GM23338 (cell line): Measurements from ENCODE around the gene ARL15. TPM values are rescaled to one million over a fixed set of nuclear protein-coding genes. Genes with fewer than 3 reads are reported as not detected.

ENCODE experiments used
- ATAC-seq: fragments of 200-7000 bp; cut with Tn5 transposase; 3 replicates; pipeline ENCODE4 v1.9.1; 2020
- DNase-seq: peaks from one replicate; pipeline ENCODE4 v3.0.0-alpha.2; 2015; ENCODE audit warnings: low spot score
- H2AFZ ChIP-seq: fragments of 200-600 bp; sonication (generic); 2 replicates; pipeline ENCODE4 v1.8.0; 2016; ENCODE audit warnings: antibody characterized with exemption, mild to moderate bottlenecking, moderate library complexity
- H3F3A ChIP-seq: fragments of 200-600 bp; sonication (generic); replicated peaks from 2 replicates; pipeline ENCODE4 v1.8.0; 2017; ENCODE audit warnings: antibody characterized with exemption, mixed run types, low read depth
- H3K27ac ChIP-seq: fragments of 200-600 bp; sonication (generic); 2 replicates; pipeline ENCODE4 v1.6.1; 2016; ENCODE audit warnings: low read depth
- H3K27me3 ChIP-seq: fragments of 200-600 bp; sonication (generic); 2 replicates; pipeline ENCODE4 v1.8.0; 2016; ENCODE audit warnings: mild to moderate bottlenecking, mixed run types, moderate library complexity; ENCODE audit not compliant: insufficient read depth
- H3K36me3 ChIP-seq: fragments of 200-600 bp; sonication (generic); 2 replicates; pipeline ENCODE4 v1.8.0; 2016; ENCODE audit warnings: mild to moderate bottlenecking; ENCODE audit not compliant: insufficient read depth
- H3K4me1 ChIP-seq: fragments of 200-600 bp; sonication (generic); 2 replicates; pipeline ENCODE4 v1.8.0; 2016; ENCODE audit warnings: mild to moderate bottlenecking, moderate library complexity; ENCODE audit not compliant: insufficient read depth
- H3K4me2 ChIP-seq: fragments of 200-600 bp; sonication (generic); 2 replicates; pipeline ENCODE4 v1.7.1; 2017; ENCODE audit warnings: mixed run types
- H3K4me3 ChIP-seq: fragments of 200-600 bp; sonication (generic); 2 replicates; pipeline ENCODE4 v1.6.1; 2016; ENCODE audit warnings: mixed run types
- H3K79me2 ChIP-seq: fragments of 200-600 bp; sonication (generic); replicated peaks from 2 replicates; pipeline ENCODE4 v1.8.0; 2017; ENCODE audit warnings: mild to moderate bottlenecking; ENCODE audit not compliant: insufficient read depth
- H3K9me2 ChIP-seq: fragments of 200-600 bp; sonication (generic); 2 replicates; pipeline ENCODE4 v1.8.0; 2017; ENCODE audit not compliant: insufficient read depth
- H4K20me1 ChIP-seq: fragments of 200-600 bp; sonication (generic); replicated peaks from 2 replicates; pipeline ENCODE4 v1.8.0; 2017; ENCODE audit warnings: mild to moderate bottlenecking; ENCODE audit not compliant: insufficient read depth
- H3K27ac Mint-ChIP-seq: 2 replicates; pipeline ENCODE4 v1.8.0; 2020; ENCODE audit warnings: inconsistent platforms, mild to moderate bottlenecking, moderate library complexity, mixed read lengths
- H3K27me3 Mint-ChIP-seq: 3 replicates; pipeline ENCODE4 v1.8.0; 2022; ENCODE audit warnings: low read depth, mild to moderate bottlenecking, moderate library complexity, mixed read lengths, inconsistent platforms; ENCODE audit not compliant: insufficient read depth, poor library complexity
- H3K36me3 Mint-ChIP-seq: 3 replicates; pipeline ENCODE4 v1.8.0; 2021; ENCODE audit warnings: low read depth, mild to moderate bottlenecking, inconsistent platforms, moderate library complexity, mixed read lengths
- H3K4me1 Mint-ChIP-seq: 3 replicates; pipeline ENCODE4 v1.8.0; 2020; ENCODE audit warnings: mild to moderate bottlenecking, inconsistent platforms, mixed read lengths
- H3K4me3 Mint-ChIP-seq: 3 replicates; pipeline ENCODE4 v1.8.0; 2021; ENCODE audit warnings: moderate library complexity, mild to moderate bottlenecking, inconsistent platforms, mixed read lengths
- H3K9me3 Mint-ChIP-seq: 3 replicates; pipeline ENCODE4 v1.8.0; 2020; ENCODE audit warnings: moderate library complexity, mild to moderate bottlenecking, inconsistent platforms, mixed read lengths
- CREB1 ChIP-seq: fragments of 250-450 bp; sonication (Bioruptor Pico); IDR thresholded peaks from 2 replicates; pipeline ENCODE4 v1.5.0; 2020; ENCODE audit warnings: low read depth, mild to moderate bottlenecking, moderate library complexity
- CTCF ChIP-seq, 2 experiments: fragments of 200-600 bp in 1 of 2; sonication (generic) in 1 of 2; conservative IDR thresholded peaks; 2 replicates each; pipeline versions ENCODE4 v1.5.1 to v1.6.1; 2016 to 2017; ENCODE audit warnings: antibody characterized with exemption in 2 of 2, low read depth in 2 of 2, mild to moderate bottlenecking in 2 of 2, moderate library complexity in 1 of 2
- ETS1 ChIP-seq: IDR thresholded peaks from 2 replicates; pipeline ENCODE4 v1.6.1; 2016; ENCODE audit warnings: antibody characterized with exemption
- EZH2 ChIP-seq: fragments of 200-600 bp; sonication (generic); IDR thresholded peaks from one replicate; pipeline ENCODE4 v1.8.0; 2017; ENCODE audit warnings: antibody characterized with exemption, mild to moderate bottlenecking, low read depth; ENCODE audit not compliant: unreplicated experiment
- EZH2phosphoT487 ChIP-seq: fragments of 200-600 bp; sonication (generic); IDR thresholded peaks from one replicate; pipeline ENCODE4 v1.8.1; 2018; ENCODE audit warnings: antibody characterized with exemption; ENCODE audit not compliant: unreplicated experiment
- JUNB ChIP-seq: IDR thresholded peaks from one replicate; pipeline ENCODE4 v1.6.1; 2016; ENCODE audit warnings: antibody characterized with exemption; ENCODE audit not compliant: unreplicated experiment
- NANOG ChIP-seq: IDR thresholded peaks from 2 replicates; pipeline ENCODE4 v1.6.1; 2016; ENCODE audit warnings: antibody characterized with exemption, borderline replicate concordance
- POLR2AphosphoS5 ChIP-seq: IDR thresholded peaks from 2 replicates; pipeline ENCODE4 v1.6.1; 2016; ENCODE audit warnings: antibody characterized with exemption, low read depth
- REST ChIP-seq: IDR thresholded peaks from one replicate; pipeline ENCODE4 v1.6.1; 2018; ENCODE audit warnings: antibody characterized with exemption; ENCODE audit not compliant: unreplicated experiment
- STAT1 ChIP-seq: IDR thresholded peaks from one replicate; pipeline ENCODE4 v1.6.1; 2016; ENCODE audit warnings: antibody characterized with exemption; ENCODE audit not compliant: unreplicated experiment
- ZNF114 ChIP-seq: fragments of 250-450 bp; sonication (Bioruptor Pico); IDR thresholded peaks from 2 replicates; pipeline ENCODE4 v1.5.0; 2020; ENCODE audit warnings: mild to moderate bottlenecking, moderate library complexity
- ZNF331 ChIP-seq: fragments of 250-450 bp; sonication (Bioruptor Pico); IDR thresholded peaks from 2 replicates; pipeline ENCODE4 v1.5.0; 2020; ENCODE audit warnings: low read depth, mild to moderate bottlenecking, moderate library complexity
- ZNF462 ChIP-seq: fragments of 250-450 bp; sonication (Bioruptor Pico); IDR thresholded peaks from 2 replicates; pipeline ENCODE4 v1.5.0; 2020; ENCODE audit warnings: mild to moderate bottlenecking, moderate library complexity
- polyA plus RNA-seq: library from polyadenylated mRNA; unstranded; fragments of >200 nt; fragmentation: Nextera tagmentation; extraction: Ambion mirVana; gene quantifications from 2 replicates; pipeline ENCODE4 v1.2.1, GENCODE V29; 2016
- total RNA-seq: library from RNA; depleted of rRNA; stranded (reverse); fragments of >200 nt; shearing (Covaris generic); gene quantifications from 2 replicates; pipeline ENCODE4 v1.2.3, GENCODE V29; 2014

The ARL15 gene
- total and polyA plus RNA-seq, 2 experiments from 2014 or later = 13.0 to 54.0 TPM

- H2AFZ ChIP-seq = no peak overlapping the region
- H3K27me3 ChIP-seq = no peaks in the 10 kb centered on the region
- no peak for DNase-seq
- H3K4me2 ChIP-seq = no peak overlapping the region
- Mint-ChIP-seq H3K9me3 (no peaks in the 10 kb centered on the region), H3K4me3 (no peak overlapping the region), H3K27ac (no peak overlapping the region), H3K27me3 (no peaks in the 10 kb centered on the region), H3K36me3 (no peaks in the 10 kb centered on the region), H3K4me1 (peaks cover 13% of the 10 kb centered on the region)
- no peaks in the 10 kb centered on the region for H3F3A ChIP-seq
- no peak overlapping the region for H3K27ac ChIP-seq
- no peaks in the 10 kb centered on the region for H3K9me2 ChIP-seq
- TF ChIP-seq EZH2phosphoT487 = no peak
- TF ChIP-seq EZH2 = no peak
- no peak for TF ChIP-seq ZNF114 (CRISPR knock-in tag)
- no peak for TF ChIP-seq NANOG
- no peak for TF ChIP-seq CTCF (conservative IDR thresholded peaks at IDR 0.05; ENCODE audit: low read depth in 2 of 2)
- TF ChIP-seq STAT1 = no peak
- TF ChIP-seq CREB1 = no peak
- no peak for TF ChIP-seq JUNB
- no peak for TF ChIP-seq ZNF331
- no peak for TF ChIP-seq ETS1
- TF ChIP-seq POLR2AphosphoS5 = no peak
- TF ChIP-seq ZNF462 (CRISPR knock-in tag) = no peak
- TF ChIP-seq REST = no peak
- ATAC-seq = no peak
- H3K36me3 ChIP-seq = no peaks in the 10 kb centered on the region
- no peaks in the 10 kb centered on the region for H3K79me2 ChIP-seq
- H4K20me1 ChIP-seq = no peaks in the 10 kb centered on the region; the same call in 1 of the 2 replicates
- no peak overlapping the region for H3K4me3 ChIP-seq
- H3K4me1 ChIP-seq = peaks cover 10% of the 10 kb centered on the region; the same call in 1 of the 2 replicates
These were observed 159.5 kb downstream of the ARL15 start for GRCh38 chr5:54150841-54151240.
